GM12892 (cell line): ENCODE data around the gene BAZ1B.

Experiments used
- POLR2A ChIP-seq: IDR thresholded peaks from 2 replicates; pipeline ENCODE4 v1.6.1; 2011; ENCODE audit warnings: low read depth, low read length, control low read depth
- POLR2AphosphoS5 ChIP-seq: IDR thresholded peaks from 2 replicates; pipeline ENCODE4 v1.6.1; 2011; ENCODE audit warnings: low read depth, low read length, control low read depth
- TAF1 ChIP-seq: IDR thresholded peaks from 2 replicates; pipeline ENCODE4 v1.6.1; 2011; ENCODE audit warnings: low read depth, mild to moderate bottlenecking, control low read depth, low read length, borderline replicate concordance

- TF ChIP-seq POLR2A (no peak), POLR2AphosphoS5 (no peak), TAF1 (no peak)
Measured at GRCh38 chr7:73431041-73431835, 90.9 kb downstream of the BAZ1B start.
